ENCODE measurements around the gene IL11RA.

- TF ChIP-seq CTCF (IDR thresholded peaks at IDR 0.05; ENCODE audit: insufficient read depth, low read depth, low read length), result no peak
- no peak for TF ChIP-seq EZH2 (IDR thresholded peaks at IDR 0.05; ENCODE audit: insufficient read depth, low read length)
Measured at GRCh38 chr9:34629491-34629808, 22.5 kb upstream of the IL11RA start.
